IMR-90 (cell line): ENCODE data around the gene CEP295NL. TPM values are rescaled to one million over a fixed set of nuclear protein-coding genes. Genes with fewer than 3 reads are reported as not detected.

Source experiments
- ATAC-seq: fragments of 200-7000 bp; cut with Tn5 transposase; 2 replicates; pipeline ENCODE4 v1.9.1; 2020; ENCODE audit warnings: low read depth, mild to moderate bottlenecking, moderate library complexity
- BruUV-seq: library from RNA; stranded (reverse); fragments of 400-500 nt; replicated peaks from 2 replicates; lab custom pipeline; 2021; lab: Mats Ljungman, UMichigan
- CTCF ChIA-PET: fragments of 300-600 bp; formaldehyde crosslinking; extraction: SDS; loops from one replicate; lab custom pipeline; 2021; ENCODE audit warnings: antibody characterized with exemption; lab: Yijun Ruan, JAX
- POLR2A ChIA-PET: fragments of 300-600 bp; sonication (Branson Sonifier 250); formaldehyde crosslinking; loops from one replicate; lab custom pipeline; 2022; ENCODE audit warnings: antibody characterized with exemption; ENCODE audit not compliant: unreplicated experiment; lab: Charles Lee
- DNase-seq: peaks from one replicate; pipeline ENCODE4 v3.0.0; 2013
- H2AFZ ChIP-seq: replicated peaks from 2 replicates; pipeline ENCODE3; 2013; ENCODE audit warnings: low read length, mild to moderate bottlenecking; ENCODE audit not compliant: poor library complexity
- H2AK5ac ChIP-seq: 2 replicates; pipeline ENCODE4 v1.6.1; 2013; ENCODE audit warnings: low read depth, low read length, inconsistent platforms
- H2AK9ac ChIP-seq: replicated peaks from 2 replicates; pipeline ENCODE3; 2013; ENCODE audit warnings: mild to moderate bottlenecking, low read depth, low read length, moderate library complexity; ENCODE audit not compliant: poor library complexity
- H2BK120ac ChIP-seq: 2 replicates; pipeline ENCODE4 v1.6.1; 2013; ENCODE audit warnings: low read depth, low read length, inconsistent platforms
- H2BK15ac ChIP-seq: 3 replicates; pipeline ENCODE4 v1.6.1; 2013; ENCODE audit warnings: low read depth, low read length, inconsistent platforms
- H2BK20ac ChIP-seq: 2 replicates; pipeline ENCODE4 v1.6.1; 2013; ENCODE audit warnings: low read depth, mild to moderate bottlenecking, inconsistent platforms, low read length, moderate library complexity
- H2BK5ac ChIP-seq: 2 replicates; pipeline ENCODE4 v1.6.1; 2013; ENCODE audit warnings: mild to moderate bottlenecking, low read depth, low read length, inconsistent platforms; ENCODE audit not compliant: poor library complexity, severe bottlenecking
- H3K14ac ChIP-seq: replicated peaks from 2 replicates; pipeline ENCODE4 v1.6.1; 2013; ENCODE audit warnings: low read depth, low read length, inconsistent platforms
- H3K18ac ChIP-seq: 2 replicates; pipeline ENCODE4 v1.6.1; 2013; ENCODE audit warnings: low read depth, low read length, control low read depth
- H3K23ac ChIP-seq: 2 replicates; pipeline ENCODE4 v1.6.1; 2013; ENCODE audit warnings: low read depth, low read length, inconsistent platforms
- H3K27ac ChIP-seq: 2 replicates; pipeline ENCODE4 v1.5.1; 2013; ENCODE audit warnings: mild to moderate bottlenecking, control low read depth, low read length; ENCODE audit not compliant: insufficient read depth
- H3K27me3 ChIP-seq: 2 replicates; pipeline ENCODE4 v1.6.1; 2013; ENCODE audit warnings: low read length; ENCODE audit not compliant: control insufficient read depth, insufficient read depth
- H3K36me3 ChIP-seq: 2 replicates; pipeline ENCODE4 v1.6.1; 2013; ENCODE audit warnings: low read length, mixed read lengths; ENCODE audit not compliant: control insufficient read depth, insufficient read depth
- H3K4ac ChIP-seq: 2 replicates; pipeline ENCODE4 v1.6.1; 2013; ENCODE audit warnings: low read depth, low read length, inconsistent platforms
- H3K4me1 ChIP-seq: 2 replicates; pipeline ENCODE4 v1.6.1; 2013; ENCODE audit warnings: low read length, mixed read lengths; ENCODE audit not compliant: control insufficient read depth, insufficient read depth
- H3K4me2 ChIP-seq: 2 replicates; pipeline ENCODE4 v1.6.1; 2013; ENCODE audit warnings: low read depth, mild to moderate bottlenecking, control low read depth, low read length, moderate library complexity
- H3K4me3 ChIP-seq: 2 replicates; pipeline ENCODE4 v1.5.1; 2013; ENCODE audit warnings: low read depth, mild to moderate bottlenecking, control low read depth, low read length, moderate library complexity; ENCODE audit not compliant: insufficient read depth
- H3K56ac ChIP-seq: 2 replicates; pipeline ENCODE4 v1.6.1; 2013; ENCODE audit warnings: low read length, inconsistent platforms; ENCODE audit not compliant: insufficient read depth; ENCODE audit errors: extremely low read depth
- H3K79me1 ChIP-seq, 2 experiments: 2 replicates each; pipeline ENCODE4 v1.6.1; 2013; ENCODE audit warnings: low read length in 2 of 2, inconsistent platforms in 1 of 2, low read depth in 1 of 2
- H3K9ac ChIP-seq: 2 replicates; pipeline ENCODE4 v1.6.1; 2013; ENCODE audit warnings: low read depth, low read length, control low read depth
- H3K9me1 ChIP-seq: 2 replicates; pipeline ENCODE4 v1.6.1; 2013; ENCODE audit warnings: low read length, inconsistent platforms; ENCODE audit not compliant: insufficient read depth
- H3K9me3 ChIP-seq: 2 replicates; pipeline ENCODE4 v1.6.1; 2013; ENCODE audit warnings: low read length; ENCODE audit not compliant: control insufficient read depth, insufficient read depth
- H4K20me1 ChIP-seq: 2 replicates; pipeline ENCODE4 v1.6.1; 2013; ENCODE audit warnings: low read length, inconsistent platforms; ENCODE audit not compliant: insufficient read depth
- H4K5ac ChIP-seq: 2 replicates; pipeline ENCODE4 v1.6.1; 2013; ENCODE audit warnings: mild to moderate bottlenecking, low read depth, low read length, control low read depth
- H4K8ac ChIP-seq, 2 experiments: 2 replicates each; pipeline ENCODE4 v1.6.1; 2013; ENCODE audit warnings: low read depth in 2 of 2, low read length in 2 of 2, control low read depth in 1 of 2, inconsistent platforms in 1 of 2
- H4K91ac ChIP-seq: 2 replicates; pipeline ENCODE4 v1.6.1; 2013; ENCODE audit warnings: low read depth, low read length, inconsistent platforms; ENCODE audit not compliant: insufficient read depth
- MXI1 ChIP-seq: IDR thresholded peaks from 2 replicates; pipeline ENCODE4 v1.6.1; 2012; ENCODE audit warnings: low read depth, mild to moderate bottlenecking, low read length, moderate library complexity, borderline replicate concordance
- RCOR1 ChIP-seq: IDR thresholded peaks from 2 replicates; pipeline ENCODE4 v1.6.1; 2012; ENCODE audit warnings: mild to moderate bottlenecking, low read length, improper control_type of control experiment; ENCODE audit not compliant: insufficient replicate concordance
- WGBS, 2 experiments: methylation state at CpG; one replicate each; pipeline versions ENCODE4 v1.1.5 to v1.1.7; 2013; ENCODE audit warnings: missing lambda C conversion rate in 2 of 2; ENCODE audit not compliant: insufficient read length in 1 of 2; ENCODE audit errors: extremely low coverage in 2 of 2; 5-methylcytosine and 5-hydroxymethylcytosine counted together
- dilution Hi-C: fragments of 300-500 bp; cut with HindIII; formaldehyde crosslinking; loops from one replicate; pipeline ENCODE4 v1.14.3; 2018; ENCODE audit warnings: low sequenced_read_pairs; ENCODE audit not compliant: unreplicated experiment
- in situ Hi-C: fragments of 300-500 bp; cut with MboI; formaldehyde crosslinking; loops from 3 replicates; pipeline ENCODE4 v1.14.3; 2019; ENCODE audit warnings: low sequenced_read_pairs, inconsistent platforms, mixed read lengths
- intact Hi-C: fragments of 100-400 bp; cut with micrococcal nuclease; formaldehyde crosslinking; loops from 2 replicates; pipeline ENCODE4 v1.10.0; 2022
- polyA plus RNA-seq, 3 experiments: library from polyadenylated mRNA; depleted of rRNA; stranded (reverse); fragments of >200 nt; gene quantifications; 2 replicates each; pipeline ENCODE4 v1.2.3, GENCODE V29; 2012; ENCODE audit warnings: low replicate concordance in 1 of 3
- total RNA-seq: library from RNA; depleted of rRNA; stranded (reverse); fragments of >200 nt; gene quantifications from 2 replicates; pipeline ENCODE4 v1.2.3, GENCODE V29; 2012

CEP295NL gene
- total and polyA plus RNA-seq, 2 of the 4 experiments (the other 2 are of a cell fraction) = 0.31 to 0.72 TPM

GRCh38 chr17:78923660-78924453, 20.9 kb upstream of the CEP295NL start:
- intact Hi-C loops (loop anchor here (2.0 kb wide), 2 partner anchors 47 to 59 kb away; no protein-coding TSS in a partner anchor), in situ Hi-C loops (no loop called here), dilution Hi-C loops (no loop called here)
- ATAC-seq (no peak), DNase-seq (no peak)
- H3K9ac ChIP-seq = peak overlapping the region; percentile 86
- peaks cover 55% of the 10 kb centered on the region for H4K20me1 ChIP-seq
- peak overlapping the region; percentile 95 for H2AK9ac ChIP-seq
- peaks cover 22% of the 10 kb centered on the region for H3K9me1 ChIP-seq
- peak overlapping the region; percentile 70 for H3K56ac ChIP-seq
- H3K4me1 ChIP-seq = peaks cover 31% of the 10 kb centered on the region
- H2BK15ac ChIP-seq = peak overlapping the region; percentile 7; the same call in 1 of the 3 replicates
- peak overlapping the region; percentile 65 for H3K27ac ChIP-seq
- H3K14ac ChIP-seq = peak overlapping the region; percentile 88
- peak overlapping the region; percentile 70 for H2AK5ac ChIP-seq
- H3K4me3 ChIP-seq = peak overlapping the region; percentile 89
- H2BK20ac ChIP-seq = no peak overlapping the region
- POLR2A ChIA-PET = interaction anchor here (0.7 to 1.0 kb wide), 2 partner anchors 41 to 177 kb away, joined by 3 to 15 read pairs; no protein-coding TSS in a partner anchor
- H4K5ac ChIP-seq = no peak overlapping the region
- H3K79me1 ChIP-seq = peaks cover 0 to 51% of the 10 kb centered on the region in 2 experiments; a peak in 3 of 4 replicates
- no peaks in the 10 kb centered on the region for H3K27me3 ChIP-seq
- no TSS peak for BruUV-seq
- H3K23ac ChIP-seq = peak overlapping the region; percentile 82; the same call in 1 of the 2 replicates
- 0 out of 2 replicates have a peak overlapping the region, but pooled peaks have one; percentile 3 for H2BK120ac ChIP-seq
- H4K8ac ChIP-seq = peak overlapping the region in 1 of 2 experiments; percentile 30; a peak in 1 of 4 replicates
- H3K36me3 ChIP-seq = peaks cover 6% of the 10 kb centered on the region
- peak overlapping the region; percentile 14 for H2BK5ac ChIP-seq
- TF ChIP-seq RCOR1 (no peak), MXI1 (0 out of 2 replicates have a peak, but pooled peaks have one; percentile 9)
- H4K91ac ChIP-seq = peak overlapping the region; percentile 32; the same call in 1 of the 2 replicates
- WGBS, 2 experiments = 12% methylated on average over 5 of the region's 28 CpGs; no CpG with 5 or more reads in 1 of the 2 experiments
- peak overlapping the region; percentile 91 for H3K4me2 ChIP-seq
- peak overlapping the region; percentile 59 for H2AFZ ChIP-seq
- no peaks in the 10 kb centered on the region for H3K9me3 ChIP-seq
- no peak overlapping the region; the same call in 1 of the 2 replicates for H3K18ac ChIP-seq
- CTCF ChIA-PET = no interaction called here
- peak overlapping the region; percentile 52 for H3K4ac ChIP-seq
